Panc1 (cell line): Measurements from ENCODE around the gene PEPD.

Experiments used
- POLR2AphosphoS5 ChIP-seq: IDR thresholded peaks from 2 replicates; pipeline ENCODE4 v1.6.1; 2012; ENCODE audit warnings: mild to moderate bottlenecking, low read depth, low read length, moderate library complexity
- SIN3A ChIP-seq: IDR thresholded peaks from 2 replicates; pipeline ENCODE4 v1.6.1; 2012; ENCODE audit warnings: low read depth, mild to moderate bottlenecking, low read length, moderate library complexity, borderline replicate concordance; ENCODE audit not compliant: insufficient read depth
- TCF7L2 ChIP-seq: IDR thresholded peaks from 2 replicates; pipeline ENCODE4 v1.6.1; 2011; ENCODE audit warnings: mild to moderate bottlenecking, low read depth, low read length, inconsistent platforms
- TF ChIP-seq, protein P1 (sequence below): fragments of 450-650 bp; IDR thresholded peaks from 2 replicates; pipeline ENCODE4 v1.5.1; 2017; ENCODE audit warnings: mild to moderate bottlenecking
- TF ChIP-seq, protein P2 (sequence below), 2 experiments: IDR thresholded peaks; 2 replicates each; pipeline ENCODE4 v1.6.1; 2011 to 2012; ENCODE audit warnings: low read depth in 2 of 2, control low read depth in 1 of 2, low read length in 1 of 2, mild to moderate bottlenecking in 1 of 2, moderate library complexity in 1 of 2; ENCODE audit not compliant: insufficient read depth in 1 of 2

DNA sequence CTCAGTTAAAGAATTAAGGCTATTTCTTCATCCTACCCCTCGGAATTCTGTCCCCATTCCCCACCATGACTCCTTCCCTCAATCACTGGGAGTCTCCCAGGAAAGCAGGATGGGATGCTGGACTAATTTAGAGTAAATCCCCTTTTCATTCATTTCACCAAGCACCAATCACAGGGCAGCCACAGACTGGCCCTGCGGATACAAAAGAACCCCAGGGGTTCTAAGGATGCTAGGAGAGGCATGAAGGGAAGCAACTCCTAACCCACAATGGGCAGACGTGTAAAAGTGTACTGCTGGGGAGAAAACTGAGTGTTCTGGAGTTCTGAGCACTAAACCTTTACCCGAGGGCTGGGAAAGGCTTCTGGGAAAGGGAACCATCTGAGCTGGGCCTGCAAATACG lies 3.0 kb downstream of the PEPD start:
- TF ChIP-seq TCF7L2 (no peak), POLR2AphosphoS5 (no peak), SIN3A (no peak)
- TF ChIP-seq, protein P1, sequence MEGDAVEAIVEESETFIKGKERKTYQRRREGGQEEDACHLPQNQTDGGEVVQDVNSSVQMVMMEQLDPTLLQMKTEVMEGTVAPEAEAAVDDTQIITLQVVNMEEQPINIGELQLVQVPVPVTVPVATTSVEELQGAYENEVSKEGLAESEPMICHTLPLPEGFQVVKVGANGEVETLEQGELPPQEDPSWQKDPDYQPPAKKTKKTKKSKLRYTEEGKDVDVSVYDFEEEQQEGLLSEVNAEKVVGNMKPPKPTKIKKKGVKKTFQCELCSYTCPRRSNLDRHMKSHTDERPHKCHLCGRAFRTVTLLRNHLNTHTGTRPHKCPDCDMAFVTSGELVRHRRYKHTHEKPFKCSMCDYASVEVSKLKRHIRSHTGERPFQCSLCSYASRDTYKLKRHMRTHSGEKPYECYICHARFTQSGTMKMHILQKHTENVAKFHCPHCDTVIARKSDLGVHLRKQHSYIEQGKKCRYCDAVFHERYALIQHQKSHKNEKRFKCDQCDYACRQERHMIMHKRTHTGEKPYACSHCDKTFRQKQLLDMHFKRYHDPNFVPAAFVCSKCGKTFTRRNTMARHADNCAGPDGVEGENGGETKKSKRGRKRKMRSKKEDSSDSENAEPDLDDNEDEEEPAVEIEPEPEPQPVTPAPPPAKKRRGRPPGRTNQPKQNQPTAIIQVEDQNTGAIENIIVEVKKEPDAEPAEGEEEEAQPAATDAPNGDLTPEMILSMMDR = no peak
- TF ChIP-seq, protein P2, sequence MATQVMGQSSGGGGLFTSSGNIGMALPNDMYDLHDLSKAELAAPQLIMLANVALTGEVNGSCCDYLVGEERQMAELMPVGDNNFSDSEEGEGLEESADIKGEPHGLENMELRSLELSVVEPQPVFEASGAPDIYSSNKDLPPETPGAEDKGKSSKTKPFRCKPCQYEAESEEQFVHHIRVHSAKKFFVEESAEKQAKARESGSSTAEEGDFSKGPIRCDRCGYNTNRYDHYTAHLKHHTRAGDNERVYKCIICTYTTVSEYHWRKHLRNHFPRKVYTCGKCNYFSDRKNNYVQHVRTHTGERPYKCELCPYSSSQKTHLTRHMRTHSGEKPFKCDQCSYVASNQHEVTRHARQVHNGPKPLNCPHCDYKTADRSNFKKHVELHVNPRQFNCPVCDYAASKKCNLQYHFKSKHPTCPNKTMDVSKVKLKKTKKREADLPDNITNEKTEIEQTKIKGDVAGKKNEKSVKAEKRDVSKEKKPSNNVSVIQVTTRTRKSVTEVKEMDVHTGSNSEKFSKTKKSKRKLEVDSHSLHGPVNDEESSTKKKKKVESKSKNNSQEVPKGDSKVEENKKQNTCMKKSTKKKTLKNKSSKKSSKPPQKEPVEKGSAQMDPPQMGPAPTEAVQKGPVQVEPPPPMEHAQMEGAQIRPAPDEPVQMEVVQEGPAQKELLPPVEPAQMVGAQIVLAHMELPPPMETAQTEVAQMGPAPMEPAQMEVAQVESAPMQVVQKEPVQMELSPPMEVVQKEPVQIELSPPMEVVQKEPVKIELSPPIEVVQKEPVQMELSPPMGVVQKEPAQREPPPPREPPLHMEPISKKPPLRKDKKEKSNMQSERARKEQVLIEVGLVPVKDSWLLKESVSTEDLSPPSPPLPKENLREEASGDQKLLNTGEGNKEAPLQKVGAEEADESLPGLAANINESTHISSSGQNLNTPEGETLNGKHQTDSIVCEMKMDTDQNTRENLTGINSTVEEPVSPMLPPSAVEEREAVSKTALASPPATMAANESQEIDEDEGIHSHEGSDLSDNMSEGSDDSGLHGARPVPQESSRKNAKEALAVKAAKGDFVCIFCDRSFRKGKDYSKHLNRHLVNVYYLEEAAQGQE (IDR thresholded peaks at IDR 0.05; ENCODE audit: insufficient read depth in 1 of 2, low read depth in 2 of 2, low read length in 1 of 2) = no peak
